Activated CD4-positive, alpha-beta T cell treated with anti-CD3 and anti-CD28 coated beads, Interleukin-10, Interleukin-2, amounts not matched to agents 100 ng/mL and 50 ng/mL, durations not matched to agents 16 hours and 8 hours (primary cell): ENCODE results near the gene TBXA2R.

Source experiments
- DNase-seq: peaks from one replicate; pipeline ENCODE4 v3.0.0-alpha.2; 2020

The TBXA2R gene

GRCh38 chr19:3550947-3551791 lies 55.5 kb downstream of the TBXA2R start:
- no peak for DNase-seq

GRCh38 chr19:3549816-3550215 lies 56.9 kb downstream of the TBXA2R start:
- no peak for DNase-seq

GRCh38 chr19:3548606-3549005 lies 58.1 kb downstream of the TBXA2R start:
- no peak for DNase-seq

- no peak for DNase-seq
Observed at GRCh38 chr19:3547767-3548282, 58.9 kb downstream of the TBXA2R start.

- DNase-seq = peak; percentile 49
Observed at GRCh38 chr19:3547301-3547731, 59.4 kb downstream of the TBXA2R start.

- DNase-seq = no peak
Observed at GRCh38 chr19:3546119-3546518, 60.6 kb downstream of the TBXA2R start.

GRCh38 chr19:3545669-3546034 lies 61.0 kb downstream of the TBXA2R start:
- no peak for DNase-seq

GRCh38 chr19:3544742-3545668 lies 61.7 kb downstream of the TBXA2R start:
- peak; percentile 80 for DNase-seq
